OCI-LY7 (cell line): ENCODE data around the gene PLXNB1.

ENCODE experiments used
- CTCF ChIP-seq: fragments of 200-600 bp; sonication (generic); conservative IDR thresholded peaks from 2 replicates; pipeline ENCODE4 v1.5.1; 2014; ENCODE audit warnings: mild to moderate bottlenecking, antibody characterized with exemption, low read length, moderate library complexity, mixed read lengths
- EZH2phosphoT487 ChIP-seq: fragments of 200-600 bp; sonication (generic); IDR thresholded peaks from 2 replicates; pipeline ENCODE4 v1.6.1; 2018; ENCODE audit warnings: low read depth, borderline replicate concordance, mild to moderate bottlenecking, mixed run types, antibody characterized with exemption, low read length, moderate library complexity, mixed read lengths

- TF ChIP-seq CTCF: no peak
- TF ChIP-seq EZH2phosphoT487: no peak
Measured at GRCh38 chr3:48372377-48372770, 57.5 kb downstream of the PLXNB1 start.
